SK-N-SH (cell line): ENCODE data around the gene LARP6.

Experiments used
- CTCF ChIP-seq: fragments of 200-600 bp; sonication (generic); IDR thresholded peaks from 2 replicates; pipeline ENCODE4 v1.6.1; 2017; ENCODE audit warnings: antibody characterized with exemption, mild to moderate bottlenecking, moderate library complexity
- POLR2AphosphoS5 ChIP-seq: IDR thresholded peaks from 2 replicates; pipeline ENCODE4 v1.6.1; 2012; ENCODE audit warnings: low read depth, low read length

GRCh38 chr15:70792171-70792573 lies 61.8 kb downstream of the LARP6 start:
- TF ChIP-seq CTCF, result no peak
- TF ChIP-seq POLR2AphosphoS5, result peak; percentile 66; the same call in 1 of the 2 replicates
